GM06990 (cell line): ENCODE measurements around the gene MAP2K1.

Experiments used
- DNase-seq: peaks from one replicate; pipeline ENCODE4 v3.0.0-alpha.2; 2011; ENCODE audit not compliant: insufficient read length; ENCODE audit errors: extremely low read depth
- H3K27me3 ChIP-seq: replicated peaks from 2 replicates; pipeline ENCODE4 v1.6.0; 2011; ENCODE audit warnings: low read length; ENCODE audit not compliant: control insufficient read depth, insufficient read depth
- H3K36me3 ChIP-seq: 2 replicates; pipeline ENCODE4 v1.5.1; 2011; ENCODE audit warnings: low read length; ENCODE audit not compliant: control insufficient read depth, insufficient read depth
- H3K4me3 ChIP-seq: replicated peaks from 2 replicates; pipeline ENCODE4 v1.5.1; 2011; ENCODE audit warnings: low read depth, mild to moderate bottlenecking, control low read depth, low read length
- CTCF ChIP-seq: IDR thresholded peaks from 2 replicates; pipeline ENCODE4 v1.5.1; 2011; ENCODE audit warnings: low read length, control low read depth, mild to moderate bottlenecking, inconsistent platforms; ENCODE audit not compliant: insufficient read depth, poor library complexity, severe bottlenecking

The MAP2K1 gene

GRCh38 chr15:66387163-66388042 lies 691 bp downstream of the MAP2K1 start:
- DNase-seq: peak; percentile 73
- Histone ChIP-seq H3K36me3 (no peaks in the 10 kb centered on the region), H3K27me3 (no peaks in the 10 kb centered on the region), H3K4me3 (peak overlapping the region; percentile 89)
- peak; percentile 57 for TF ChIP-seq CTCF

GRCh38 chr15:66388043-66388363 lies 1.3 kb downstream of the MAP2K1 start:
- no peak for TF ChIP-seq CTCF
- DNase-seq: no peak
- H3K4me3 ChIP-seq: peak overlapping the region; percentile 89
- no peaks in the 10 kb centered on the region for H3K27me3 ChIP-seq
- no peaks in the 10 kb centered on the region for H3K36me3 ChIP-seq

- Histone ChIP-seq H3K4me3 (peak overlapping the region; percentile 89), H3K27me3 (no peaks in the 10 kb centered on the region), H3K36me3 (no peaks in the 10 kb centered on the region)
- no peak for TF ChIP-seq CTCF
- DNase-seq: no peak
These were observed 1.9 kb downstream of the MAP2K1 start for GRCh38 chr15:66388576-66388975.

- H3K36me3 ChIP-seq: no peaks in the 10 kb centered on the region
- peak overlapping the region; percentile 89 for H3K4me3 ChIP-seq
These were observed 2.6 kb downstream of the MAP2K1 start for GRCh38 chr15:66389098-66389858.

GRCh38 chr15:66389859-66390381 lies 3.2 kb downstream of the MAP2K1 start:
- H3K4me3 ChIP-seq: peak overlapping the region; percentile 25; the same call in 1 of the 2 replicates
- H3K36me3 ChIP-seq: no peaks in the 10 kb centered on the region
- H3K27me3 ChIP-seq: no peaks in the 10 kb centered on the region
- DNase-seq: peak; percentile 65
- no peak for TF ChIP-seq CTCF

More at GRCh38 chr15:66389098-66389858, 2.6 kb downstream of the MAP2K1 start:
- DNase-seq: peak; percentile 33
- no peak for TF ChIP-seq CTCF
- H3K27me3 ChIP-seq: no peaks in the 10 kb centered on the region
